HUES6 (cell line): ENCODE data around the gene OTOR.

Experiments used
- H3K27ac ChIP-seq: 2 replicates; pipeline ENCODE4 v1.7.0; 2013; ENCODE audit warnings: low read depth, mild to moderate bottlenecking, low read length, inconsistent platforms
- H3K27me3 ChIP-seq: 2 replicates; pipeline ENCODE4 v1.6.1; 2013; ENCODE audit warnings: low read length; ENCODE audit not compliant: control insufficient read depth, insufficient read depth
- H3K36me3 ChIP-seq: 2 replicates; pipeline ENCODE4 v1.6.1; 2013; ENCODE audit warnings: low read length; ENCODE audit not compliant: control insufficient read depth, insufficient read depth
- H3K4me1 ChIP-seq: 2 replicates; pipeline ENCODE4 v1.6.1; 2013; ENCODE audit warnings: low read length; ENCODE audit not compliant: control insufficient read depth, insufficient read depth
- H3K4me3 ChIP-seq: 2 replicates; pipeline ENCODE4 v1.5.1; 2013; ENCODE audit warnings: low read depth, low read length
- H3K9ac ChIP-seq: one replicate; pipeline ENCODE4 v1.6.1; 2013; ENCODE audit warnings: mild to moderate bottlenecking, low read length
- H3K9me3 ChIP-seq: 2 replicates; pipeline ENCODE4 v1.6.1; 2013; ENCODE audit warnings: low read depth, low read length; ENCODE audit not compliant: control insufficient read depth, insufficient read depth

The OTOR gene

GRCh38 chr20:16749573-16749972 lies 1.4 kb downstream of the OTOR start:
- Histone ChIP-seq H3K27ac (no peak overlapping the region), H3K4me3 (no peak overlapping the region), H3K4me1 (0 out of 2 replicates have a peak, but pooled peaks cover 6% of the 10 kb centered on the region), H3K9ac (no peak overlapping the region), H3K27me3 (no peaks in the 10 kb centered on the region), H3K36me3 (no peaks in the 10 kb centered on the region), H3K9me3 (no peaks in the 10 kb centered on the region)

DNA sequence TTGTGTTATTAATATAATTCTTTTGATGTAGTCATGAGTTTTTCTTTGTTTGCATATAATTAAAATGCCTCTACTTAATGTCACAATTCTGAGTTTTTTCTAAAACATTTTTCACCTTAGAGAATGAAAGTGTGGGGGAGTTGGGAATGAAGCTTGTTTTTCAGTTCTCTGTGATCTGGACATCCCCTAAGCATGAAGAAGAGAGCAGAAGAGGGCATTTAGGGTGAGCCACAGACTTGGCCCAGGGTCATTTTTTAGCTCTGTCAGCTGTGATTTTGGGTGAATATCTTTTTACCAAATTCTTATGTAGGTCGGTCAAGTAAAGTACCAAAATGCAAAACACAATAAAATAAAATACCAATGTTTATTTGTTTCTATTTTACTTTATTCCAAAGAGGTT lies 3.9 kb downstream of the OTOR start:
- no peak overlapping the region for H3K4me3 ChIP-seq
- peaks cover 17% of the 10 kb centered on the region for H3K9me3 ChIP-seq
- H3K36me3 ChIP-seq, result no peaks in the 10 kb centered on the region
- H3K4me1 ChIP-seq, result 0 out of 2 replicates have a peak, but pooled peaks cover 6% of the 10 kb centered on the region
- no peaks in the 10 kb centered on the region for H3K27me3 ChIP-seq
- H3K27ac ChIP-seq, result no peak overlapping the region
- H3K9ac ChIP-seq, result no peak overlapping the region

- Histone ChIP-seq H3K4me3 (no peak overlapping the region), H3K27me3 (no peaks in the 10 kb centered on the region), H3K36me3 (no peaks in the 10 kb centered on the region), H3K9me3 (peaks cover 17% of the 10 kb centered on the region), H3K4me1 (0 out of 2 replicates have a peak, but pooled peaks cover 6% of the 10 kb centered on the region), H3K9ac (no peak overlapping the region), H3K27ac (no peak overlapping the region)
These were observed 4.7 kb downstream of the OTOR start for GRCh38 chr20:16752901-16753300.

GRCh38 chr20:16758454-16759180 lies 10.5 kb downstream of the OTOR start:
- no peaks in the 10 kb centered on the region for H3K27me3 ChIP-seq
- peaks cover 17% of the 10 kb centered on the region for H3K9me3 ChIP-seq
- peaks cover 5% of the 10 kb centered on the region for H3K4me1 ChIP-seq
- H3K36me3 ChIP-seq, result no peaks in the 10 kb centered on the region
- no peak overlapping the region for H3K27ac ChIP-seq
- H3K9ac ChIP-seq, result no peak overlapping the region
- H3K4me3 ChIP-seq, result no peak overlapping the region

GRCh38 chr20:16759181-16759563 lies 11.0 kb downstream of the OTOR start:
- peaks cover 17% of the 10 kb centered on the region for H3K9me3 ChIP-seq
- no peaks in the 10 kb centered on the region for H3K36me3 ChIP-seq
- H3K27ac ChIP-seq, result no peak overlapping the region
- H3K27me3 ChIP-seq, result no peaks in the 10 kb centered on the region
- no peak overlapping the region for H3K9ac ChIP-seq
- H3K4me3 ChIP-seq, result no peak overlapping the region
- H3K4me1 ChIP-seq, result peaks cover 5% of the 10 kb centered on the region

- no peaks in the 10 kb centered on the region for H3K36me3 ChIP-seq
- H3K27me3 ChIP-seq, result no peaks in the 10 kb centered on the region
- H3K9ac ChIP-seq, result no peak overlapping the region
- no peak overlapping the region for H3K27ac ChIP-seq
- H3K9me3 ChIP-seq, result peaks cover 10% of the 10 kb centered on the region
- no peak overlapping the region for H3K4me3 ChIP-seq
- peaks cover 5% of the 10 kb centered on the region for H3K4me1 ChIP-seq
These were observed 12.5 kb downstream of the OTOR start for GRCh38 chr20:16760431-16761304.

DNA sequence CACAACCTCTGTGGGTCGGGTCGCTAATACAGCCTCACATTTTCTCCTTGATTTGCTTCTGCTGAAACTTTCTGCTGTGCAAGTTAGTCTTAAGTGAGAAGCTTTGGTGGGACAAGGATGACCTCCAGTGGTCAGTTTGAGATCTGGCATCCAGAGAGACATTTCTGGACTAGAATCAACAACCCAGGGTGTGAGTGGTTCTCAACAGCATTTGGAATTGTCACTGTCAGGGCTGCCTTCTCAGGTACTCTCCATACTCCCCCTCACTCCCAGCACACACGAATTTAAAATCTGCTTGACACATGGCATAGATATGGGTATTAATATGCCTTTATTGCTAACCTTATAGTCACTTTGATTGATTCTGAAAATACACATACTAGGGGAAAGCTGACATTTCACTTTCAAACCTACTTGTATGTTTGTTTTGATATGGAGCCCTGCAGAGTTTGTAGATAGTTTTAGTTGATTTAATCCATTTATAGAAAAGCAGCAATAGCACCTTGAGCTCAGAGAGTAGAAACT lies 13.2 kb downstream of the OTOR start:
- H3K27ac ChIP-seq, result no peak overlapping the region
- H3K9ac ChIP-seq, result no peak overlapping the region

DNA sequence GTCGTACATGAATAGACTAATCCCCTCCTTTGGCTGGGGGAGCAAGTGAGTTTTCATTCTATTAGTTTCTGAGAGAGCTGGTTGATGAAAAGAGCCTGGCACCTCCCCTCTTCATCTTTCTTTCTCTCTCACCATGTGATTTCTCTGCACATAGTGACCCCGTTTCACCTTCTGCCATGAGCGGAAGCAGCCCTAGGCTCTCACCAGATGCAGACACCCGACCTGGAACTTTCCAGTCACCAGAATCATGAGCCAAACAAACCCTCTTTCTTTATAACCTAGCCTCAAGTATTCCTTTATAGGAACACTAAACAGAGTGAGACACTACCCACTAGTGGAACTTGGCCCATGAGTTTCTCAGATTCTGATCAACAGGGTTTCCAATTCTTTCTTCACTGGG lies 16.4 kb downstream of the OTOR start:
- H3K9me3 ChIP-seq, result no peaks in the 10 kb centered on the region
- H3K4me1 ChIP-seq, result peaks cover 5% of the 10 kb centered on the region
- H3K9ac ChIP-seq, result no peak overlapping the region
- H3K27ac ChIP-seq, result no peak overlapping the region
- no peaks in the 10 kb centered on the region for H3K27me3 ChIP-seq
- no peak overlapping the region for H3K4me3 ChIP-seq
- H3K36me3 ChIP-seq, result no peaks in the 10 kb centered on the region

More for the DNA sequence above, 13.2 kb downstream of the OTOR start:
- Histone ChIP-seq H3K36me3 (no peaks in the 10 kb centered on the region), H3K4me1 (peaks cover 5% of the 10 kb centered on the region), H3K4me3 (no peak overlapping the region), H3K9me3 (peaks cover 3% of the 10 kb centered on the region; the same call in 1 of the 2 replicates), H3K27me3 (no peaks in the 10 kb centered on the region)

DNA sequence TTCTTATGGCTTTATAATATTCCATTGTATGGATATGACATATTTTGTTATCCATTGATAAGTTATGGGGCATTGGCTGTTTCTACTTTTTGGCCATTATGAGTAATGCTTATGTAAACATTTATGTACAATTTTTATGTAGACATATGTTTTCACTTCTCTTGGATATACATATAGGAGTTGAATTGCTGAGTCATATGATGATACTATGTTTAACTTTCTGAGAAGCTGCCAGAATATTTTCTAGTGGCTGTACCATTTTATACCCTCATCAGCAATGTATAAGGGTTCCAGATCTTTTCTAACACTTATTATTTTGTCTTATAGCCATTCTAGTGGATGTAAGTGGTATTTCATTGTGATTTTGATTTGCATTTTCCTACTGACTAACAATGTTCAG lies 23.1 kb downstream of the OTOR start:
- H3K27me3 ChIP-seq, result no peaks in the 10 kb centered on the region
- no peaks in the 10 kb centered on the region for H3K9me3 ChIP-seq
- no peak overlapping the region for H3K27ac ChIP-seq
- no peaks in the 10 kb centered on the region for H3K36me3 ChIP-seq
- no peaks in the 10 kb centered on the region for H3K4me1 ChIP-seq
- no peak overlapping the region for H3K4me3 ChIP-seq
- no peak overlapping the region for H3K9ac ChIP-seq

DNA sequence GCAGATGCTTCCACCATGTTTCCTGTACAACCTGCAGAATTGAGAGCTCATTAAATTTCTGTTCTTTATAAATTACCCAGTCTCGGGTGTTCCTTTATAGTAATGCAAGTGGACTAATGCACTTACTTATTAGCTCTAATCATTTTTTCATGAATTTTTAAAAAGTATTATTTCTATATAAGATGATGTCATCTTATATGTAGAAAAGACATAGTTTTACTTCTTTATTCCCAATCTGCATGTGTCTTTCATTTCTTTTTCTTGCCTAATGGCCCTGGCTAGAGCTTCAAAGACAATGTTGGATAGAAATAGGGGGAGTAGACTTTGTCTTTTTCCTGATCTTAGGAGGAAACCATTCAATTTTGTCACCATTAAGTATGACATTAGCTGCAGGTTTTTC lies 27.8 kb downstream of the OTOR start:
- H3K27me3 ChIP-seq, result no peaks in the 10 kb centered on the region
- no peak overlapping the region for H3K4me3 ChIP-seq
- H3K27ac ChIP-seq, result no peak overlapping the region

GRCh38 chr20:16777126-16777525 lies 29.0 kb downstream of the OTOR start:
- Histone ChIP-seq H3K27ac (no peak overlapping the region), H3K36me3 (no peaks in the 10 kb centered on the region), H3K4me1 (no peaks in the 10 kb centered on the region), H3K9me3 (no peaks in the 10 kb centered on the region), H3K4me3 (no peak overlapping the region), H3K27me3 (no peaks in the 10 kb centered on the region), H3K9ac (no peak overlapping the region)

More for the DNA sequence above, 27.8 kb downstream of the OTOR start:
- Histone ChIP-seq H3K4me1 (no peaks in the 10 kb centered on the region), H3K9me3 (no peaks in the 10 kb centered on the region), H3K36me3 (no peaks in the 10 kb centered on the region), H3K9ac (no peak overlapping the region)
